H9 (cell line): ENCODE data around the gene FOXF2. TPM values are rescaled to one million over a fixed set of nuclear protein-coding genes. Genes with fewer than 3 reads are reported as not detected.

Source experiments
- DNase-seq: peaks from one replicate; pipeline ENCODE4 v3.0.0-alpha.2; 2017
- H2AFZ ChIP-seq: one replicate; pipeline ENCODE4 v1.6.1; 2013; ENCODE audit warnings: mild to moderate bottlenecking, low read length, control low read depth, moderate library complexity
- H2AK5ac ChIP-seq: 2 replicates; pipeline ENCODE4 v1.6.1; 2013; ENCODE audit warnings: low read length, control low read depth, mixed read lengths; ENCODE audit not compliant: insufficient read length
- H2BK120ac ChIP-seq: one replicate; pipeline ENCODE4 v1.6.1; 2013; ENCODE audit warnings: low read depth, mild to moderate bottlenecking, low read length, control low read depth, inconsistent platforms; ENCODE audit not compliant: poor library complexity, severe bottlenecking
- H2BK12ac ChIP-seq: 2 replicates; pipeline ENCODE4 v1.6.1; 2013; ENCODE audit warnings: low read length, control low read depth, mixed read lengths, low read depth; ENCODE audit not compliant: insufficient read length
- H2BK15ac ChIP-seq: 2 replicates; pipeline ENCODE4 v1.6.1; 2013; ENCODE audit warnings: low read depth, low read length, control low read depth
- H2BK20ac ChIP-seq: one replicate; pipeline ENCODE4 v1.6.1; 2013; ENCODE audit warnings: low read depth, mild to moderate bottlenecking, low read length, control low read depth, inconsistent platforms; ENCODE audit not compliant: poor library complexity, severe bottlenecking
- H2BK5ac ChIP-seq: 2 replicates; pipeline ENCODE4 v1.6.1; 2013; ENCODE audit warnings: low read length, control low read depth, mixed read lengths; ENCODE audit not compliant: insufficient read length
- H3K14ac ChIP-seq: 2 replicates; pipeline ENCODE4 v1.6.1; 2013; ENCODE audit warnings: low read length, control low read depth; ENCODE audit not compliant: insufficient read depth
- H3K18ac ChIP-seq: 2 replicates; pipeline ENCODE4 v1.6.1; 2013; ENCODE audit warnings: low read depth, mild to moderate bottlenecking, mixed read lengths, low read length, control low read depth; ENCODE audit not compliant: insufficient read length
- H3K23ac ChIP-seq: 2 replicates; pipeline ENCODE4 v1.6.1; 2013; ENCODE audit warnings: low read length, control low read depth, mixed read lengths, low read depth; ENCODE audit not compliant: insufficient read length
- H3K23me2 ChIP-seq: 2 replicates; pipeline ENCODE4 v1.6.1; 2013; ENCODE audit warnings: low read depth, mild to moderate bottlenecking, mixed read lengths, low read length, control low read depth; ENCODE audit not compliant: insufficient read length, poor library complexity, severe bottlenecking
- H3K27ac ChIP-seq: 2 replicates; pipeline ENCODE4 v1.5.1; 2013; ENCODE audit warnings: low read length, control low read depth, mixed read lengths, low read depth; ENCODE audit not compliant: insufficient read length
- H3K27me3 ChIP-seq: 2 replicates; pipeline ENCODE4 v1.6.1; 2013; ENCODE audit warnings: low read length, control low read depth, inconsistent platforms; ENCODE audit not compliant: insufficient read depth
- H3K4ac ChIP-seq: 2 replicates; pipeline ENCODE4 v1.6.1; 2013; ENCODE audit warnings: low read depth, mild to moderate bottlenecking, control low read depth, inconsistent platforms, low read length, moderate library complexity
- H3K4me1 ChIP-seq: 2 replicates; pipeline ENCODE4 v1.6.1; 2013; ENCODE audit warnings: low read length, control low read depth, inconsistent platforms; ENCODE audit not compliant: insufficient read depth
- H3K4me2 ChIP-seq: 2 replicates; pipeline ENCODE4 v1.6.1; 2013; ENCODE audit warnings: low read length, control low read depth, mixed read lengths; ENCODE audit not compliant: insufficient read length, insufficient read depth
- H3K56ac ChIP-seq: 2 replicates; pipeline ENCODE4 v1.6.1; 2013; ENCODE audit warnings: low read depth, mild to moderate bottlenecking, mixed read lengths, low read length, control low read depth; ENCODE audit not compliant: insufficient read length
- H3K79me1 ChIP-seq: 2 replicates; pipeline ENCODE4 v1.6.1; 2013; ENCODE audit warnings: low read depth, mild to moderate bottlenecking, moderate library complexity, low read length, control low read depth, inconsistent platforms; ENCODE audit not compliant: insufficient read depth, poor library complexity, severe bottlenecking
- H3K79me2 ChIP-seq: 2 replicates; pipeline ENCODE4 v1.6.1; 2013; ENCODE audit warnings: low read length, control low read depth, inconsistent platforms; ENCODE audit not compliant: insufficient read depth
- H3K9ac ChIP-seq: 2 replicates; pipeline ENCODE4 v1.6.1; 2013; ENCODE audit warnings: low read length, control low read depth, mixed read lengths; ENCODE audit not compliant: insufficient read length; ENCODE audit errors: extremely low read depth
- H3K9me3 ChIP-seq: one replicate; pipeline ENCODE4 v1.6.1; 2013; ENCODE audit warnings: low read depth, low read length, inconsistent platforms; ENCODE audit not compliant: control insufficient read depth
- H3T11ph ChIP-seq: one replicate; pipeline ENCODE4 v1.6.1; 2013; ENCODE audit warnings: mild to moderate bottlenecking, low read length, control low read depth, inconsistent platforms
- H4K20me1 ChIP-seq: one replicate; pipeline ENCODE4 v1.6.1; 2013; ENCODE audit not compliant: control insufficient read depth, insufficient read length, insufficient read depth
- H4K5ac ChIP-seq: 2 replicates; pipeline ENCODE4 v1.6.1; 2013; ENCODE audit warnings: low read depth, mild to moderate bottlenecking, mixed read lengths, low read length, control low read depth; ENCODE audit not compliant: insufficient read length
- H4K8ac ChIP-seq: replicated peaks from 2 replicates; pipeline ENCODE4 v1.6.1; 2013; ENCODE audit warnings: low read length, control low read depth, mixed read lengths, low read depth; ENCODE audit not compliant: insufficient read length
- H4K91ac ChIP-seq: 2 replicates; pipeline ENCODE4 v1.6.1; 2013; ENCODE audit warnings: low read depth, mild to moderate bottlenecking, moderate library complexity, mixed read lengths, low read length, control low read depth; ENCODE audit not compliant: insufficient read length
- H3K27ac Mint-ChIP-seq, 3 experiments: 2 replicates in 2 of 3; 3 replicates in 1 of 3; pipeline ENCODE4 v1.8.0; 2020 to 2021; ENCODE audit warnings: mixed read lengths in 3 of 3, mild to moderate bottlenecking in 1 of 3, moderate library complexity in 1 of 3
- H3K27me3 Mint-ChIP-seq: 2 replicates; pipeline ENCODE4 v1.8.0; 2021; ENCODE audit warnings: low read depth, mild to moderate bottlenecking, moderate library complexity, mixed read lengths
- H3K36me3 Mint-ChIP-seq, 3 experiments: 2 replicates in 2 of 3; 3 replicates in 1 of 3; pipeline ENCODE4 v1.8.0; 2020 to 2021; ENCODE audit warnings: low read depth in 3 of 3, mixed read lengths in 3 of 3; ENCODE audit not compliant: insufficient read depth in 1 of 3
- H3K4me1 Mint-ChIP-seq, 2 experiments: 2 replicates each; pipeline ENCODE4 v1.8.0; 2020; ENCODE audit warnings: mixed read lengths in 2 of 2
- H3K4me3 Mint-ChIP-seq, 2 experiments: 2 replicates in 1 of 2; 3 replicates in 1 of 2; pipeline ENCODE4 v1.8.0; 2020 to 2021; ENCODE audit warnings: mild to moderate bottlenecking in 2 of 2, mixed read lengths in 2 of 2, moderate library complexity in 1 of 2
- H3K9me3 Mint-ChIP-seq, 2 experiments: 2 replicates in 1 of 2; 3 replicates in 1 of 2; pipeline ENCODE4 v1.8.0; 2020; ENCODE audit warnings: mild to moderate bottlenecking in 2 of 2, mixed read lengths in 2 of 2, moderate library complexity in 1 of 2
- WGBS: extraction: QIAGEN DNeasy Blood & Tissue Kit; methylation state at CpG from one replicate; pipeline ENCODE4 v1.1.7; 2013; ENCODE audit warnings: missing lambda C conversion rate, low lambda C conversion rate, mixed read lengths; ENCODE audit not compliant: insufficient read length; ENCODE audit errors: extremely low coverage; 5-methylcytosine and 5-hydroxymethylcytosine counted together
- total RNA-seq: library from RNA; stranded (reverse); gene quantifications from 2 replicates; pipeline ENCODE4 v1.2.1, GENCODE V29; 2021
- TF ChIP-seq, protein P1 (sequence below): fragments of 200-600 bp; sonication (generic); conservative IDR thresholded peaks from 3 replicates; pipeline ENCODE4 v1.8.0; 2021; ENCODE audit warnings: antibody characterized with exemption, mild to moderate bottlenecking

Gene FOXF2
- total RNA-seq, 1 experiment from 2014 or later, result not detected

DNA sequence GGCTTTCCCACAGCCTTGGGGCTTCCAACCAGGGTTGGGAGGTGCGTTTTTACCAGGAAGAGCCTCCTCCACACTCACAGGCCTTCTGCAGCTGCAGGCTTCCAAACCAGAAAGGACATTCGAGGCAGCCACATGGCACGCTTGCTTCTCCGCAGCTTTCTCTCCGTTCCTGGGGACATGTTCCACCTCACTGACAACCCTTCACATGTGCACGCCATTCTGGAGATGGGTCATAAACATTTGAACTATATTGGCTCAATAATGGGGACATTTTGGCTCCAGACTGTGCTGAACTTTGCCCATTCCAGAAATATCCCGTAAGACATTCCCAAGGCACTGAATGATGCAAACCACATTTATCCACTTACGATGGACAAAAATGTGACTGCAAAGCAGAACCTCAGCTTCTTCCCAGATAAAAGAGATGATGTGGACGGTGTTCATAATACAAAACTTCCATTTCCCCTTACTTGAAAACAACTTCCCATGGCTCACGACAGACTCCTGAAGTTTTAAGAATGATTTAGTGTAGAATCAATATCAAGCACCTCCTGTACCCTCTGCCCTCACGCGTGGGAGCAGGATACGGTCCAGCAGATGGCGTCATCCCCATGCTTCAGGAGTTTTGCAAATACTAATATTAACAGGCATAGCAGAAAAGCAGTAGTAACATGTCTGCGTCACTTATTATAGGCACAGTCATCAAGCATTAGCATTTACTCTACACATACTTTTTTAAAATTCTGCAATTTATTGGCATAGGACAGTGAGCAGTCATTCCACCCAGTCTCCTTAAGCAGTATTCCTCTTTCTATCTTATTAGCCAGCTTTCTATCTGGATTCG is 25.4 kb upstream of the FOXF2 start:
- no peaks in the 10 kb centered on the region for H4K20me1 ChIP-seq
- H3K56ac ChIP-seq, result no peak overlapping the region
- no peaks in the 10 kb centered on the region for H3K9me3 ChIP-seq
- WGBS, result no CpG with 5 or more reads among the region's 16 CpGs
- H2BK12ac ChIP-seq, result no peak overlapping the region
- H3T11ph ChIP-seq, result no peak overlapping the region
- no peaks in the 10 kb centered on the region for H3K4me1 ChIP-seq
- no peak overlapping the region for H3K18ac ChIP-seq
- no peak overlapping the region for H4K91ac ChIP-seq
- no peaks in the 10 kb centered on the region for H3K79me1 ChIP-seq
- TF ChIP-seq, protein P1, sequence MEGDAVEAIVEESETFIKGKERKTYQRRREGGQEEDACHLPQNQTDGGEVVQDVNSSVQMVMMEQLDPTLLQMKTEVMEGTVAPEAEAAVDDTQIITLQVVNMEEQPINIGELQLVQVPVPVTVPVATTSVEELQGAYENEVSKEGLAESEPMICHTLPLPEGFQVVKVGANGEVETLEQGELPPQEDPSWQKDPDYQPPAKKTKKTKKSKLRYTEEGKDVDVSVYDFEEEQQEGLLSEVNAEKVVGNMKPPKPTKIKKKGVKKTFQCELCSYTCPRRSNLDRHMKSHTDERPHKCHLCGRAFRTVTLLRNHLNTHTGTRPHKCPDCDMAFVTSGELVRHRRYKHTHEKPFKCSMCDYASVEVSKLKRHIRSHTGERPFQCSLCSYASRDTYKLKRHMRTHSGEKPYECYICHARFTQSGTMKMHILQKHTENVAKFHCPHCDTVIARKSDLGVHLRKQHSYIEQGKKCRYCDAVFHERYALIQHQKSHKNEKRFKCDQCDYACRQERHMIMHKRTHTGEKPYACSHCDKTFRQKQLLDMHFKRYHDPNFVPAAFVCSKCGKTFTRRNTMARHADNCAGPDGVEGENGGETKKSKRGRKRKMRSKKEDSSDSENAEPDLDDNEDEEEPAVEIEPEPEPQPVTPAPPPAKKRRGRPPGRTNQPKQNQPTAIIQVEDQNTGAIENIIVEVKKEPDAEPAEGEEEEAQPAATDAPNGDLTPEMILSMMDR, result peak; percentile 66
- no peak overlapping the region for H2AFZ ChIP-seq
- H3K9ac ChIP-seq, result no peak overlapping the region
- no peaks in the 10 kb centered on the region for H3K79me2 ChIP-seq
- H3K4me2 ChIP-seq, result no peak overlapping the region
- Mint-ChIP-seq H3K36me3 (no peaks in the 10 kb centered on the region), H3K27me3 (peaks cover 33% of the 10 kb centered on the region), H3K4me1 (peaks cover 6 to 8% of the 10 kb centered on the region in 2 experiments; a peak in 3 of 4 replicates), H3K27ac (no peak overlapping the region), H3K9me3 (no peaks in the 10 kb centered on the region; a peak in 1 of 5 replicates), H3K4me3 (no peak overlapping the region)
- H3K14ac ChIP-seq, result no peak overlapping the region
- no peak overlapping the region for H2BK5ac ChIP-seq
- H3K23me2 ChIP-seq, result no peaks in the 10 kb centered on the region
- no peak overlapping the region for H4K5ac ChIP-seq
- H3K23ac ChIP-seq, result no peak overlapping the region
- DNase-seq, result no peak
- H3K27ac ChIP-seq, result no peak overlapping the region
- H3K27me3 ChIP-seq, result no peaks in the 10 kb centered on the region
- H2BK20ac ChIP-seq, result no peak overlapping the region
- no peak overlapping the region for H4K8ac ChIP-seq
- H2BK120ac ChIP-seq, result no peak overlapping the region
- H3K4ac ChIP-seq, result no peak overlapping the region
- no peak overlapping the region for H2BK15ac ChIP-seq
- no peak overlapping the region for H2AK5ac ChIP-seq
